Stimulated activated CD4-positive, alpha-beta T cell treated with anti-CD3 and anti-CD28 coated beads, Interleukin-4, amount 100 ng/mL, for 48 hours (primary cell): ENCODE measurements around the gene DNAJC1.
"Not testable (repeated sequence)": the region's sequence is repeated elsewhere in the genome, so short reads cannot be mapped to it uniquely, and the experiment has no call there.

ENCODE experiments used
- DNase-seq, 2 donors: peaks; one replicate each; pipeline ENCODE4 v3.0.0-alpha.2; 2020; ENCODE audit warnings: low read depth in 2 of 2

Gene DNAJC1

GRCh38 chr10:21825345-21825744 is 178.2 kb downstream of the DNAJC1 start:
- no peak for DNase-seq

- DNase-seq, result no peak
Observed at GRCh38 chr10:21824409-21824808, 179.1 kb downstream of the DNAJC1 start.

GRCh38 chr10:21823617-21824016 is 179.9 kb downstream of the DNAJC1 start:
- DNase-seq, result no peak

GRCh38 chr10:21822273-21822672 is 181.3 kb downstream of the DNAJC1 start:
- DNase-seq, result not testable (repeated sequence)

GRCh38 chr10:21820952-21821351 is 182.6 kb downstream of the DNAJC1 start:
- DNase-seq, result no peak

GRCh38 chr10:21818416-21818815 is 185.1 kb downstream of the DNAJC1 start:
- not testable (repeated sequence) for DNase-seq

- no peak for DNase-seq
Observed at GRCh38 chr10:21814866-21815265, 188.7 kb downstream of the DNAJC1 start.

- DNase-seq, result no peak
Observed at GRCh38 chr10:21813946-21814345, 189.6 kb downstream of the DNAJC1 start.

- no peak for DNase-seq
Observed at GRCh38 chr10:21811245-21811585, 192.3 kb downstream of the DNAJC1 start.

- no peak for DNase-seq
Observed at GRCh38 chr10:21810582-21811244, 192.8 kb downstream of the DNAJC1 start.

GRCh38 chr10:21808550-21808949 is 195.0 kb downstream of the DNAJC1 start:
- DNase-seq, result no peak

- DNase-seq, result no peak
Observed at GRCh38 chr10:21807180-21807579, 196.3 kb downstream of the DNAJC1 start.

GRCh38 chr10:21803374-21803773 is 200.2 kb downstream of the DNAJC1 start:
- DNase-seq, result no peak

- DNase-seq, result no peak
Observed at GRCh38 chr10:21801609-21802008, 201.9 kb downstream of the DNAJC1 start.

- no peak for DNase-seq
Observed at GRCh38 chr10:21797984-21798765, 205.4 kb downstream of the DNAJC1 start.

- no peak for DNase-seq
Observed at GRCh38 chr10:21797533-21797932, 206.0 kb downstream of the DNAJC1 start.

GRCh38 chr10:21791276-21791675 is 212.3 kb downstream of the DNAJC1 start:
- no peak for DNase-seq

GRCh38 chr10:21776883-21777282 is 226.6 kb downstream of the DNAJC1 start:
- DNase-seq, result no peak

GRCh38 chr10:21771219-21771618 is 232.3 kb downstream of the DNAJC1 start:
- DNase-seq, result no peak

GRCh38 chr10:21769041-21769440 is 234.5 kb downstream of the DNAJC1 start:
- no peak for DNase-seq

- DNase-seq, result no peak
Observed at GRCh38 chr10:21764466-21765189, 238.9 kb downstream of the DNAJC1 start.

- no peak for DNase-seq
Observed at GRCh38 chr10:21760332-21760731, 243.2 kb downstream of the DNAJC1 start.

- DNase-seq, result no peak
Observed at GRCh38 chr10:21759232-21759631, 244.3 kb downstream of the DNAJC1 start.
